ENCODE data around the gene PARD3. TPM values are rescaled to one million over a fixed set of nuclear protein-coding genes. Genes with fewer than 3 reads are reported as not detected.

PARD3 gene
- polyA plus RNA-seq, 3 donors = 0.51 TPM; not detected in 2

DNA sequence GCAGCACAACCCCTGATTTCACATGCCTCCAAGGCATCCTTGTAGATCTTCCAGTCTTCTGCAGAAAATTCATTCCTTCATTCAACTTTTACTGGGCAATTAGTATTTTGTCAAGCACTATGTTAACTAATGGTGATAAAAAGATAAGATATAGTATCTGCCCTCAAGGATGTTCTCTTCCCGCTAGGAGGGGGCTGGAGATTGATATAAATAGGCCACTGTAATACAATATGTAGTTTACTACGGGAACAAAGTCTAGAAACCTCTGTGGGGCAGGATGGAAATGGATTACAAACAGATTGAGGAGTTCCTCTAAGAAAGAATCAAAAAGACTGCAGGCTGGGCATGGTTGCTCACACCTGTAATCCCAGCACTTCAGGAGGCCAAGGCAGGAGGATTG, 10.3 kb upstream of the PARD3 start:
- H3K9me3 Mint-ChIP-seq = peaks cover 0 to 3% (median 0%) of the 10 kb centered on the region in 7 donors
- Histone ChIP-seq H3K27ac (ENCODE audit: low read depth in 1 of 2, low read length in 2 of 2) (no peak overlapping the region), H3K4me1 (ENCODE audit: control insufficient read depth in 1 of 2, insufficient read depth in 2 of 2, low read length in 2 of 2) (no peaks in the 10 kb centered on the region), H3K36me3 (replicated peaks in 1 of 2; ENCODE audit: control insufficient read depth in 1 of 2, insufficient read depth in 2 of 2, low read length in 2 of 2) (no peaks in the 10 kb centered on the region), H3K9me3 (replicated peaks in 1 of 2; ENCODE audit: control insufficient read depth in 1 of 2, insufficient read depth in 1 of 2, low read length in 2 of 2) (no peaks in the 10 kb centered on the region), H3K9ac (ENCODE audit: insufficient read depth, low read length, poor library complexity, severe bottlenecking) (no peak overlapping the region), H3K4me2 (replicated peaks; ENCODE audit: extremely low read depth, low read length, poor library complexity, severe bottlenecking) (no peak overlapping the region), H2AFZ (ENCODE audit: insufficient read depth, low read depth, low read length, poor library complexity, severe bottlenecking) (no peak overlapping the region), H4K20me1 (ENCODE audit: insufficient read depth, low read length) (no peaks in the 10 kb centered on the region), H3K27me3 (ENCODE audit: control insufficient read depth in 2 of 2, insufficient read depth in 2 of 2, low read length in 2 of 2) (peaks cover 0 to 5% of the 10 kb centered on the region in 2 donors), H3K79me2 (ENCODE audit: insufficient read depth, low read length) (no peaks in the 10 kb centered on the region), H3K4me3 (replicated peaks in 1 of 3; ENCODE audit: low read depth in 2 of 3, low read length in 3 of 3) (no peak overlapping the region)
- 83% methylated on average over 2 of the region's 2 CpGs for WGBS (ENCODE audit: insufficient coverage)
- H3K4me3 Mint-ChIP-seq = no peak overlapping the region
- intact Hi-C loops (cut with micrococcal nuclease) = no loop called here
- no peak for DNase-seq
- H3K36me3 Mint-ChIP-seq = no peaks in the 10 kb centered on the region
- peaks cover 4 to 26% (median 13%) of the 10 kb centered on the region in 3 donors for H3K27me3 Mint-ChIP-seq (ENCODE audit: low read depth in 3 of 3)
- H3K27ac Mint-ChIP-seq = no peak overlapping the region
- no peaks in the 10 kb centered on the region for H3K4me1 Mint-ChIP-seq
- TF ChIP-seq, protein P1, sequence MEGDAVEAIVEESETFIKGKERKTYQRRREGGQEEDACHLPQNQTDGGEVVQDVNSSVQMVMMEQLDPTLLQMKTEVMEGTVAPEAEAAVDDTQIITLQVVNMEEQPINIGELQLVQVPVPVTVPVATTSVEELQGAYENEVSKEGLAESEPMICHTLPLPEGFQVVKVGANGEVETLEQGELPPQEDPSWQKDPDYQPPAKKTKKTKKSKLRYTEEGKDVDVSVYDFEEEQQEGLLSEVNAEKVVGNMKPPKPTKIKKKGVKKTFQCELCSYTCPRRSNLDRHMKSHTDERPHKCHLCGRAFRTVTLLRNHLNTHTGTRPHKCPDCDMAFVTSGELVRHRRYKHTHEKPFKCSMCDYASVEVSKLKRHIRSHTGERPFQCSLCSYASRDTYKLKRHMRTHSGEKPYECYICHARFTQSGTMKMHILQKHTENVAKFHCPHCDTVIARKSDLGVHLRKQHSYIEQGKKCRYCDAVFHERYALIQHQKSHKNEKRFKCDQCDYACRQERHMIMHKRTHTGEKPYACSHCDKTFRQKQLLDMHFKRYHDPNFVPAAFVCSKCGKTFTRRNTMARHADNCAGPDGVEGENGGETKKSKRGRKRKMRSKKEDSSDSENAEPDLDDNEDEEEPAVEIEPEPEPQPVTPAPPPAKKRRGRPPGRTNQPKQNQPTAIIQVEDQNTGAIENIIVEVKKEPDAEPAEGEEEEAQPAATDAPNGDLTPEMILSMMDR (IDR thresholded peaks at IDR 0.05) = no peak

DNA sequence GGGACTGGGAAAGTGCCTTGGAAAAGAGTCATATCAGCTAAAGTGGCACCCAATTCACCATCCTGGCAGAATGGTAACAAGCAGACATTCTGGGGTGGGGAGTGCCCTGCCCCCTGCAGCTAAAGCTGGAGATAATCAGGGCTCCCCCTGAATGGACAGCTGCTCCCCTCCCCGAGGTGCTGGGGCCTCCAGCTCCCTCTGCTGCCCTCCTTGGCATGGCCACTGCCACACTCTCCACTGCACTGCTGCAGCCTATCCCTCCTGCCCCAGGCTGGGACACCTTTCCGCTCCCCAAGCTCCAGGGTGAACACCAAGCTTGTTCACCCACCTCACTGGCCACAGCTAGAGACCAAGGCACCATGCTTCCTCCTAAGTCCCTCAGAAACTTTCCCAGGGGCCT, 9.8 kb upstream of the PARD3 start:
- Mint-ChIP-seq H3K4me1 (no peaks in the 10 kb centered on the region), H3K4me3 (no peak overlapping the region), H3K36me3 (no peaks in the 10 kb centered on the region), H3K9me3 (peaks cover 0 to 3% (median 0%) of the 10 kb centered on the region in 7 donors), H3K27ac (no peak overlapping the region), H3K27me3 (ENCODE audit: low read depth in 3 of 3) (peaks cover 4 to 22% (median 11%) of the 10 kb centered on the region in 3 donors)
- Histone ChIP-seq H3K4me3 (replicated peaks in 1 of 3; ENCODE audit: low read depth in 2 of 3, low read length in 3 of 3) (no peak overlapping the region), H3K4me1 (ENCODE audit: control insufficient read depth in 1 of 2, insufficient read depth in 2 of 2, low read length in 2 of 2) (no peaks in the 10 kb centered on the region), H4K20me1 (ENCODE audit: insufficient read depth, low read length) (no peaks in the 10 kb centered on the region), H3K27ac (ENCODE audit: low read depth in 1 of 2, low read length in 2 of 2) (no peak overlapping the region), H3K4me2 (replicated peaks; ENCODE audit: extremely low read depth, low read length, poor library complexity, severe bottlenecking) (no peak overlapping the region), H3K9me3 (replicated peaks in 1 of 2; ENCODE audit: control insufficient read depth in 1 of 2, insufficient read depth in 1 of 2, low read length in 2 of 2) (no peaks in the 10 kb centered on the region), H3K36me3 (replicated peaks in 1 of 2; ENCODE audit: control insufficient read depth in 1 of 2, insufficient read depth in 2 of 2, low read length in 2 of 2) (no peaks in the 10 kb centered on the region), H2AFZ (ENCODE audit: insufficient read depth, low read depth, low read length, poor library complexity, severe bottlenecking) (no peak overlapping the region), H3K9ac (ENCODE audit: insufficient read depth, low read length, poor library complexity, severe bottlenecking) (no peak overlapping the region), H3K79me2 (ENCODE audit: insufficient read depth, low read length) (no peaks in the 10 kb centered on the region), H3K27me3 (ENCODE audit: control insufficient read depth in 2 of 2, insufficient read depth in 2 of 2, low read length in 2 of 2) (no peaks in the 10 kb centered on the region)
- 56% methylated on average over 2 of the region's 2 CpGs for WGBS (ENCODE audit: insufficient coverage)
- intact Hi-C loops (cut with micrococcal nuclease) = no loop called here
- DNase-seq = no peak
- TF ChIP-seq, protein P1 (IDR thresholded peaks at IDR 0.05) = no peak

All from CD14-positive monocyte (primary cell).